Measurements from ENCODE around the gene ZNF827.

ZNF827 gene

DNA sequence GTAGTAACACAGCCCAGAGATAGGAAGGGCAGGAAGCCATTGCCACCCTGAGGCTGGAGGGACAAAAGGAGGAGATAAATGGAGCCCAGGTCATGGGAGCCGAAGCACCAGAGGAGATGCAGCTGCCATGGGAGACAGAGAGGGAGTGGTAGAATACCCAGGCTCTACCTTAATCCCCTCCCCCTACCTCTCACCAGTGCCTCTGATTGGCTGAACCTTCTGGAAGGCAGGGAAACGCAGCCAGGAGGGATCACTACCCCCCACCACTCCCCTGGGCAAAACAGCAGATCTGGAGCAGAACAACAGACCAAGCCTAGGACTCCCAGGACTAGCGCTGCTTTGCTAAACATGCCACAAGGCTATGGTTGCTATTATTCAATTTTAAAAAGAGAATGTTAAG lies 114.2 kb downstream of the ZNF827 start:
- no peak for DNase-seq

- no peak for DNase-seq
These were observed 114.9 kb downstream of the ZNF827 start for GRCh38 chr4:145823743-145824142.

DNA sequence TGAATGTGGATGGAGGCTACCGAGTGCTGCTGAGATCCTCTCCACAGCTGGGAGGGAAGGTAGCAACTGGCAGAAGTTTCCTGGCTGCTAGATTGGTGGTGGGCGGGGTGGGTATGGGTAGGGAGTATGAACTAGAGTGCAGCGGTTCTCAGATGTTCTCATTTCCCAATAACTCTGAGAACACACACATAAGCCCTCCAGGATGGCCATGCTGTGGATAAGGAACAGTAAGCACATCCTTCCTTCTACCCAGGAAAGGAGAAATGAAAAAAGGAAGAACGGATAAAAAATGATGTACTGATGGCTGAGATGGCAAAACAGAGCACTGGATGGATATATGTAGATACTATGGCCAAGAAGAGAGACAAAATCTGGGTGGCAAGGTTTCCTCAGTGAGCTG lies 116.0 kb downstream of the ZNF827 start:
- DNase-seq, result no peak

DNA sequence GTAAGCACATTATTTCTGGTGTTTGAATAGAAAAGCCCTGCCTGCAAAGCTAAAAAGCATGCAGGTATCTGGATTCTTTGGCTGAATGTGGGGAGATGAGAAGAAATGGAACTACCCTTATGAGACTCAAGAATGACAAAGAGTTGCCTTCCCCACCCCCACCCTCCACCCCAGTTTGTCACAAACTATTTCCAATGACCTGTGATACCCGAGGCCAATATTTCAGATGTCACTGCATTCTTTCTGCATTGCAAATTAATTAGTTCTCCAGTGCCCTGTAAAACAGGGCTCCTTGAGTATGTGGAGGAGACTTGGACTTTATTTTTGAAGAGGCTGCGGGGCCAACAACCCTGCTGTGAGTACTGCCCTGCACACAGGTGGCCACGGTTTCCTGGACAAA lies 116.4 kb downstream of the ZNF827 start:
- no peak for DNase-seq

DNA sequence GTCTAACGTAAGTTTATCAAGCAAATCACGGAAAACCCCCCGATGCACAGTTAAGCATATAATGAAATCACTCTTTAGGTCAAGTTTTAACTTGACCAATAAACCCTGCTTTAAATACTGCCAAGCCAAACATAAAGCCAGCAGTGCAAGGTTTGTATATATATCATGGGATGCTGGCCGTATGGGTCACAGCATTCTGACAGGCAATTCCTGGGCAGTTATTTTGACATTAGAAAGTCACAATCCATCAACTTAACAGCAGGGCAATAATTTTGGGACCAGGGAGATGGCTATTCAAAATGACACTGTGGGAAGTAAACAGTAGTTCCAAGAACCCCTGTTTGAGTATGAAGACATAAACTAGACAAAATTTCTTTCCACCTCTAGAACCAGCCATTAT lies 116.9 kb downstream of the ZNF827 start:
- DNase-seq, result no peak

DNA sequence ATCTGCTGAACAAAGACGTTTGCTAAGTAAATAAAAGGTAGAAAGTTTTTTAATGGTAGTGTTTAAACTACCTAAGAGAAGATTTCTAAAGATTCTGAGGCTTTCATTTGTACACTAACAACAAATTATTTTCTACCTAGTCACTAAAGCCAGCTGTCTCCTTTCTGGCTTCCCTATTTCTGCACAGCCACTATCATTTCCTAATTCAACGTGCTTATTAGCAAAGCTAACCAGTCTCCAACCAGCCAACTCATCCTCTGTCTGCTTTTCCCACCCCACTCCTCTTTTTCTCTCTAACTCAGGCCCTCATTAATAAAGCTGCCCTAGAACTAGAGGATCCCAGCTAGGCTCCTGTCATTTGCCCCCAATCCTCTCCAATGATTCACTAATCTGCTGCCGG lies 118.2 kb downstream of the ZNF827 start:
- no peak for DNase-seq

DNA sequence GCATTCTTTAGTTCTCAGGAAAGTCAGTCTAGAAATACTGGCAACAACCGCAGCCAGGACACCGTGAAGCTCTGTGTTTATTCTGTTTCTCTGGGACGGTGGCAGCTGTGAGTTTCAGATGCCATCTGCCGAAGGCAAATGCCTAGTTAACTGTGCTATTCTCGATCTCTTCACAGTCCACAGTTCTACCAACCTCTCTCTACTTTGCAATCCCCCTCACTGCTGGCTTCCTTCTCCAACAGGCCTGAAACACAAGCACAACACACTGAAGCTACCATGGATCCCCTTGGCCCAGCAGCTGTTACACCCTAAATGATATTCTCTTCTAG lies 118.8 kb downstream of the ZNF827 start:
- no peak for DNase-seq

DNA sequence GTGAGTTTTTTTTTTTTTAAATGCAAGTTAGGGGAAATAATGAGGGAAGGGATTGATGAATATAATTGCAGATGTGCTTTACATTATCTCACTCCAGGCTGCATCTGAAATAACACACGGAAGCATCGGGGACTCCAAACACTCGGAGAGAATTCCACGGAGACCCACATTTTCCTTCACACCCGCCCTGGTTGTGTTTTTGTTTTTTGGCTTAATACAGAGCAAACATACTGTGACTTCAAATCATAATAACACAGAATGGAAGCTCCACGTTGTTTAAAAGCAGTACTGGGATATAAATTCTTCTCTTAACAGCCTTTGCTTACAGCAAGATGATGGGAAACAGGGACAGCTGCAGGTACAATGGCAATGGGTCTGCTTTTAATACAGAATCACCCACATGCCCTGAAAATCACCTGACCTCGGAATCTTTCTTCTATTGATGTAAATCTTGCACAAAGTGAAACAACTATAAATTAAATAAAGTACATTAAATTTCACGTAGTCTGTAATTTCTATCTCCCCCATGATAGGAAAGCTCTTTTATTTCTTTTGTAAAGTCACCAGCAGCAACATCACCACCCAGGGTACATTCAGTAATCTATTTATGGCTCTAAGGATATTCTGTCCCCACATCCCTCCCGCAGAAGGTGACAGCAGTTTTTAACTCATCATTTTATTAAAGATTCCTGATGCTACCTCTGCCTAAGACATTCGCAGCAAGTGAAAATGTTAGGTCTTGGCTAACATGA lies 119.3 kb downstream of the ZNF827 start:
- no peak for DNase-seq

DNA sequence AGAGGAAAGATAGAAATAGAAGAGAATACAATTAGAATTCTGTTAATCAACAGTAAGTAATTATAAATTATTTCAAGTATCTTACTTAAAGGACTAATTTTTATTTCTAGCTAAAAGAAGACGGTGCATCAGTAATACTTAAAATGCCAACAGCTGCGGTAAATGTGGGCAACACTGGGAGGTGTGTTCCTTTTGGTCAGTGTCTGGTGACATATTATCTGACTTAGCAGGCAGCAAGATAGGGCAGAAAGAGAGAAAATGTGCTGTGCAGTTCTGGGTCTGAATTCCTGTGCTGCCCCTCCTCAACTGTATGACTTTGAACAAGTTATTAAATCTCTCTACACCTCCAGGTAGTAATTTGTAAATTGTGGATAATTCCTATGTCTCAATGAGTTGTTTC lies 120.6 kb downstream of the ZNF827 start:
- no peak for DNase-seq

DNA sequence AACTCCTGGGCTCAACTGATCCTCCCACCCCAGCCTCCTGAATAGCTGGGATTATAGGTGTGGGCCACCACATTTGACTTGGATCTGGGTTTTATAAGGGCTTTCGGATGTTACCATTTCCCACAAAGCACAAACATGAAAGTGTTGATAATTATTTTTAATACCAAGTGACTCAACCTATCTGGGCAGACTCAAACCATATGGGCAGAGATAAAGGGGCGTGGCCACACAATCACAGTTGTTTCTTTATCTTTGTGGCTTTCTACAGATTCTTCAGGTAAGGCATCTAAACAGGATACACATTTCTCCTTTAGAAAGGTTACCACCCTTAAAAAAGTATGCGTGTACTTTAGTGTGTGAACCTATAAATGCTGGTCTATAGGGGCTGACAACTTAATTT lies 122.5 kb downstream of the ZNF827 start:
- no peak for DNase-seq

DNA sequence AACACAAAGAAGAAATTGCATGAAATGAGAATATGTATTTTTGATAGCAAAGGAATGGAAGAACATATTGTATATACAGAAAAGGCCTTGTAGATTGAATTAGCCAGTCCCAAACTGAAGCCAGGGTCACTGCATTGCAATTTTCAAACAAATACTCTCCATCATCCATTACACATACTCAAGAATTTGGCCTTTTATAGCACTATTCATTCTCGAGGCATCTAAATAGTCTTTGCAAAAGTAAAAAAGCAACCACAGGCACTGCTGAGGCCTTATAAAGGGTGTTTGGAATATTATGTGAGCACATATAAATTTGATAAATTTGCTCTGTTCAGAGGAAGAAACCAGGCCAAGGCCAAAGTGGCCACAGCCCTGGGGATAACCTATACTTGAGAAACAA lies 123.0 kb downstream of the ZNF827 start:
- DNase-seq, result no peak

DNA sequence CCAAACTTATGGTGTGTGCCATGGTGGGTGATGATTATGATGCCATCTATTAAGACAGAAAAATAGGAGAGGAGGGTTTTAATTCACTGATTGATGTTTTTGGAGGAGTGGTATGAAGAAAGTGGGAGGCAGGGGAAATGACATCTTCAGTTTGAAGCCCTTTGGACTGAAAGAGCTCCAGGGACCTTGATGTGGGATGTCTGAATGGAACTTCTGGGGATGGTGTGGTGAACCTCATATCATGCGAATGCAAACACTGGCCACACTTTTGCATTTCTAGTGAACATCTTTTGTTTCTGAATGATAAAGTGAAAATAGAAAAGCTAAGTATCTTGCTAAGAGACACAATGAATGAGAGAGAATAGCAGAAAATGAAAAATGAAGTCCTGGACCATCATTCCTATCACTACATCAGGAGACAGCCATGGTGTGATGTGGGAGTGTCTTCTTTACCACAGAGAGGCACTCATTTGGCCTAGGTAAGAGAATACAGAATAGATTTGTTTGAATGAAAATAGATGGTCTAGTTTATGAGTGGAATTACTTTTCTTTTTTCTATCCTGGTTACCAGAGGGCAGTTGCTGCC lies 123.5 kb downstream of the ZNF827 start:
- no peak for DNase-seq

DNA sequence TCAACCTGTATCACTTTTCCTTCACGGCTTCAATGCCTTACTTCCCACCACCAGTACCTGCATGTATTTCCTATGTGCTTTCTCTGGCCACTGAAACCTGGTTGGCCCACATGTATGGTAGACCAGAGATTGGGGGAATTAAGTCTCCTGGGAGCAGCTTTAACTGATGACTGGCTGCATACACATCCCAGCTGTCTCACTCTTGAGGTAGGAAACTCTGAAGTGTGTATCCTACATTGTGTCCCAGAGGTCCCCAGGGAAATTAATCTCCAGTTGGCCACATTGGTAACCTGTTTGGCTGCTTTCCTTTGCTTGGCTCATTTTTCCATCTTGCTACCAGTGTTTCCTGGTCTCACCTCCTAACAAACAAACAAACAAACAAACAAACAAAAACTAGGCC lies 124.4 kb downstream of the ZNF827 start:
- DNase-seq, result no peak

- no peak for DNase-seq
These were observed 125.7 kb downstream of the ZNF827 start for GRCh38 chr4:145812919-145813318.

DNA sequence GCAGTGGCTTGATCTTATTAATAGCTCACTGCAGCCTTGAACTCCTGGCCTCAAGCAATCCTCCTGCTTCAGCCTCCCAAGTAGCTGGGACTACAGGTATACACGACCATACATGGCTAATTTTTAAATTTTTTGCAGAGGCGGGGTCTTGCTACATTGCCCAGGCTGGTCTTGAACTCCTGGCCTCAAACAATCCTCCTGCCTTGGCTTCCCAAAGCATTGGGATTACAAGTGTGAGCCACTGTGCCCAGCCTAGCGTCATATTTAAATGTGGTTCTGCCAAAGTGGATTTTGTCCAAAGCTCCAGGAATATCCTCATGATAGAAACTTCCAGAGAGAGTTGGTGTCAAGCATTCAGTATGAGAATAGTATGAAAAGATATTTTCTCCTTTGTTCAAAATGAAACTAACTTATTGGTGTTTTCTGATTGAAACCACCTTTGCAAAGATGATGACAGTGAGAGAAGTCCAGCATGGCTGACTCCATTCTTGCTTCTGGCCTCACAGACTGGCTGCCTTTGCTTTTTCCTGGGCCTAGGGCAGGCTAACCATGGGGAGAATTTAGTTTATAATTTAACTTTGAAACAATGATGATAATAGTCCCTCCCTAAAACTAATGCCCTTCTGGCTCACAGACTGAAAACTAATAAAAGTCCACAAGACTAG lies 129.6 kb downstream of the ZNF827 start:
- no peak for DNase-seq

GRCh38 chr4:145808021-145808650 lies 130.5 kb downstream of the ZNF827 start:
- DNase-seq, result no peak

- DNase-seq, result no peak
These were observed 133.1 kb downstream of the ZNF827 start for GRCh38 chr4:145805490-145805889.

DNA sequence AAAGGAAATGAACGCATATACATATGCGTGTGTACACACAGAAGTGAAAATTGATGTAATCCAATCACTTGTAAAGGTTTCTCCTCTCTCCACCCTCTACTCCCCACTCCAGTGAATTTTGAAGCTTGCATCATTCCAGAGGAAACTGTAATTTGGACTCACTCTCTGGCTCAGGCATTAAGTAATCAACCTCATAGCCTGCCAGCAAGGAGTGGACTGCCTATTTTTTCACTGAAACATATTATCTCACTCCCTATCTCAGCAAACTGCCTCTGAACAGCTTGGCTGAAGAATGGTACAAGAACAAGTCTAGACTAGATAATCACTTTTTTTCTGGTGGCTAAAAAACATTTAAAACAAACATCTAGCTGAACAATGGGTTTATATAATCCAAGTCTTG lies 134.5 kb downstream of the ZNF827 start:
- no peak for DNase-seq

- DNase-seq, result no peak
These were observed 139.4 kb downstream of the ZNF827 start for GRCh38 chr4:145799223-145799622.

DNA sequence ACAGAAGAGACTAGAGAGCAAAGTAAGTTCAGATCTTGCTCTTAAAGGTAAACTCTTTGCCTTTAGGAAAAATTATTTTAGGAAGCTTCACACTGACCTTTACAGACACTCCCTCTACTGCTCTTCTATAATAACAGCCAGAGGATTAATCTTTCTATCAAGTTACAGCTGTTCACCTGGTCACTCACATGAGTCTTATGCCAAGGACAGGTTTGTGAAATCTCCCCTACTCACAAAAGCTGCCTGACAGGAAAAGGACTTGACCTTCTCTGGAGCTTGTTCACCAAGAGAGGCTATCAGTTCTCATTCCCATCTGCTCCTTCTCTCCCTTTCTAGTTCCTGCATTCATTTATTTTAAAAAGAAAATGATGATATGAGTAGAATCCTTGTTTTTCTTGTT lies 141.3 kb downstream of the ZNF827 start:
- DNase-seq, result no peak

- DNase-seq, result no peak
These were observed 142.3 kb downstream of the ZNF827 start for GRCh38 chr4:145796346-145796745.

- DNase-seq, result no peak
These were observed 143.1 kb downstream of the ZNF827 start for GRCh38 chr4:145795521-145795920.

DNA sequence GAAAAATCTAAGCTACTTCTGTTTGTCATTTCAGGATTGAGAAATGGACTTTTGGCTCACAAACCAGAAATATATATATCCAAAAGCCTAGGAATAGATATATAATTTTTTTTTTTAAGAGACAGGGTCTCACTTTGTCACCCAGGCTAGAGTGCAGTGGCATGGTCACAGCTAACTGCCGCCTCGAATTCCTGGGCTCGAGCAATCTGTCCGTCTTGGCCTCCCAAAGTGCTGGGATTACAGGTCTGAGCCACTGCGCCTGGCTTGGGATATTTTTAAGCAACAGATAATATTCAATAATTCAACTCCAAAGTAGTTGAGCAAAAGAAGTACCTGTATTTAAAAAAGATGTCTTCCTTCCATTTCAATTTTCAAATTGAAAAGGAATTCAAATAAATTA lies 146.2 kb downstream of the ZNF827 start:
- no peak for DNase-seq

DNA sequence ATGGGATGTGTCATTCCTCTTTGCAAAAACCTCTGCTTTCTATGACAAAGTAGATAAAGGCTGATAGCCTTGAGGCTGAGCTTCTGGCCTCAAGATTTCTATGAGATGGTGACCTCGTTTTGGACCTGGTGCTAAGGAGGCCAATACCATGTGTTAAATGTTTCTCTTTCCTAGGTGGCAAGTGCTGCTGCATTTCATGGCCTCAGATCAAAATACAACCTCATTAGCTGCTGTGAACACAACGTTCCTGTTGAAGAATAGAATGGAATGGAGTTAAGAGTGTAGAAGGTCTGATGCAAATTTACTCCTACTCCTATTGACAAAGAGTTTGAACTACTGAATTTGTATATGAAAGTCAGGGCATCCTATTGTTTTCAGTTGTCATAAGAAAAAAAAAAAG lies 146.6 kb downstream of the ZNF827 start:
- DNase-seq, result no peak

All from NCI-H2227 treated with DMSO at 0.1 percent for 48 hours (cell line).